ENCODE results near the gene JPH2. TPM values are rescaled to one million over a fixed set of nuclear protein-coding genes. Genes with fewer than 3 reads are reported as not detected.

The JPH2 gene
- total and polyA plus RNA-seq, 10 of the 15 experiments (the other 5 are each of a cell fraction or from before 2014, with no cell fraction given): 0.16 TPM; not detected in 9

DNA sequence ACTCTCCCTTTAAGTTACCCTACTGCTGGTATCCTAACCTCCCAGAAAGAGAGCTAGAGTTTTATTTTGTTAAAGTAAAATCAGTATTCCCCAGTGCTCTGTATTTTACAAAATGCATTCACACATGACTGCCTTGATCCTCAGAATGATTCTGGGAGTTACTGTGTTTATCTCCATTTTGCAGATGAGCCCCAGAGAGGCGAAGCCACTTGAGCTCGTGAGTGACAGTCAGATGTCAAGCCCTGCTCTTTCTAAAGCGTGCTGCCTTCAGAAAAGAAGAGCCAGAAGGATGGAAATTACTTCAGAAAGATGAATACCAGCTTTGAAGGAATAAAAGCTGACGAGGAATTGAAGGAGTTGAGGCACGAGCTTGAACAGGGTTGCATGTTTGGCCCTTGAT is 37.6 kb upstream of the JPH2 start (continued):
- TF ChIP-seq NBN (IDR thresholded peaks at IDR 0.05): no peak
- no peak for TF ChIP-seq MEF2A (IDR thresholded peaks at IDR 0.05; ENCODE audit: insufficient read depth, low read depth, low read length)

DNA sequence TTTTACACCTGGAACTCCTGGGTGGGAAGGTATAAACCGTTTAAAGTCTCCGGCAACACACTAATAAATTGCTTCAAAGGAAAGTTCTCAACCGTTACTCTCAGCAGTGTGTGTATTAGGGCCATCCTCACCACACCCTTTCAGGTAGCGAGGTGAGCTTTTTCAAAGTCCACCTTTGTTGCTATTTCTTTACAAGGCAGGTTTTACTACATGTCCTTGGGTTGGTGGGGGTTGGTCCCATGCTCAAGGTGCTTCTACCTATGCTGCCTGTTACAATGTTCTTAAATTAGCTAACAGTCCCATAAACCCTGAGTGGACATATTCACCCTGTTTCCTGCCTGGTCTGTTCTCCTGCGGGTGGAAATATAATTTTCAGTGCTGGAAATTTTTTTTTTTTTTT is 36.7 kb upstream of the JPH2 start:
- Histone ChIP-seq H3K9me3 (replicated peaks; ENCODE audit: control insufficient read depth, insufficient read depth, low read length) (no peaks in the 10 kb centered on the region), H4K20me1 (ENCODE audit: control insufficient read depth, insufficient read depth) (no peaks in the 10 kb centered on the region), H3K9ac (ENCODE audit: control insufficient read depth, insufficient read depth, low read length) (no peak overlapping the region), H3K79me2 (ENCODE audit: control insufficient read depth, insufficient read depth, low read length) (no peaks in the 10 kb centered on the region), H3K27ac (ENCODE audit: control insufficient read depth, insufficient read depth) (no peak overlapping the region), H3K27me3 (replicated peaks in 1 of 2; ENCODE audit: control insufficient read depth in 2 of 2, insufficient read depth in 2 of 2, low read length in 1 of 2) (no peaks in the 10 kb centered on the region), H3K4me2 (ENCODE audit: control insufficient read depth, insufficient read depth) (no peak overlapping the region), H2AFZ (ENCODE audit: control insufficient read depth, low read depth, low read length) (no peak overlapping the region), H3K4me3 (no peak overlapping the region), H3K36me3 (ENCODE audit: control insufficient read depth in 2 of 2, insufficient read depth in 2 of 2, low read length in 1 of 2) (no peaks in the 10 kb centered on the region), H3K4me1 (ENCODE audit: control insufficient read depth, insufficient read depth, low read length) (peaks cover 8% of the 10 kb centered on the region)
- BruUV-seq (replicated peaks): no TSS peak
- FAIRE-seq (no peak), ATAC-seq (no peak), DNase-seq (ENCODE audit: low read depth, low spot score) (no peak)
- ChIA-PET SMC1A (ENCODE audit: uncharacterized antibody, unreplicated experiment) (interaction anchor here (1.7 kb wide), 1 partner anchor 34 kb away, joined by 7 read pairs; no protein-coding TSS in a partner anchor), CTCF (interaction anchor here (0.7 to 2.1 kb wide), 3 partner anchors 8 to 160 kb away, joined by 3 to 9 read pairs (median 8); partner anchors contain the start of gene FITM2), POLR2A (no interaction called here), RAD21 (ENCODE audit: unreplicated experiment) (no interaction called here)
- intact Hi-C loops (cut with micrococcal nuclease; ENCODE audit: unreplicated experiment) (no loop called here), in situ Hi-C loops (cut with MboI) (no loop called here)
- 43% methylated on average over 5 of the region's 5 CpGs for WGBS (ENCODE audit: insufficient coverage, insufficient replicate concordance, low lambda C conversion rate, missing lambda C conversion rate)
- TF ChIP-seq, protein P1, sequence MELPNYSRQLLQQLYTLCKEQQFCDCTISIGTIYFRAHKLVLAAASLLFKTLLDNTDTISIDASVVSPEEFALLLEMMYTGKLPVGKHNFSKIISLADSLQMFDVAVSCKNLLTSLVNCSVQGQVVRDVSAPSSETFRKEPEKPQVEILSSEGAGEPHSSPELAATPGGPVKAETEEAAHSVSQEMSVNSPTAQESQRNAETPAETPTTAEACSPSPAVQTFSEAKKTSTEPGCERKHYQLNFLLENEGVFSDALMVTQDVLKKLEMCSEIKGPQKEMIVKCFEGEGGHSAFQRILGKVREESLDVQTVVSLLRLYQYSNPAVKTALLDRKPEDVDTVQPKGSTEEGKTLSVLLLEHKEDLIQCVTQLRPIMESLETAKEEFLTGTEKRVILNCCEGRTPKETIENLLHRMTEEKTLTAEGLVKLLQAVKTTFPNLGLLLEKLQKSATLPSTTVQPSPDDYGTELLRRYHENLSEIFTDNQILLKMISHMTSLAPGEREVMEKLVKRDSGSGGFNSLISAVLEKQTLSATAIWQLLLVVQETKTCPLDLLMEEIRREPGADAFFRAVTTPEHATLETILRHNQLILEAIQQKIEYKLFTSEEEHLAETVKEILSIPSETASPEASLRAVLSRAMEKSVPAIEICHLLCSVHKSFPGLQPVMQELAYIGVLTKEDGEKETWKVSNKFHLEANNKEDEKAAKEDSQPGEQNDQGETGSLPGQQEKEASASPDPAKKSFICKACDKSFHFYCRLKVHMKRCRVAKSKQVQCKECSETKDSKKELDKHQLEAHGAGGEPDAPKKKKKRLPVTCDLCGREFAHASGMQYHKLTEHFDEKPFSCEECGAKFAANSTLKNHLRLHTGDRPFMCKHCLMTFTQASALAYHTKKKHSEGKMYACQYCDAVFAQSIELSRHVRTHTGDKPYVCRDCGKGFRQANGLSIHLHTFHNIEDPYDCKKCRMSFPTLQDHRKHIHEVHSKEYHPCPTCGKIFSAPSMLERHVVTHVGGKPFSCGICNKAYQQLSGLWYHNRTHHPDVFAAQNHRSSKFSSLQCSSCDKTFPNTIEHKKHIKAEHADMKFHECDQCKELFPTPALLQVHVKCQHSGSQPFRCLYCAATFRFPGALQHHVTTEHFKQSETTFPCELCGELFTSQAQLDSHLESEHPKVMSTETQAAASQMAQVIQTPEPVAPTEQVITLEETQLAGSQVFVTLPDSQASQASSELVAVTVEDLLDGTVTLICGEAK (IDR thresholded peaks at IDR 0.05; ENCODE audit: borderline replicate concordance): no peak
- no peak for TF ChIP-seq DPF2 (IDR thresholded peaks at IDR 0.05)
- TF ChIP-seq, protein P2, sequence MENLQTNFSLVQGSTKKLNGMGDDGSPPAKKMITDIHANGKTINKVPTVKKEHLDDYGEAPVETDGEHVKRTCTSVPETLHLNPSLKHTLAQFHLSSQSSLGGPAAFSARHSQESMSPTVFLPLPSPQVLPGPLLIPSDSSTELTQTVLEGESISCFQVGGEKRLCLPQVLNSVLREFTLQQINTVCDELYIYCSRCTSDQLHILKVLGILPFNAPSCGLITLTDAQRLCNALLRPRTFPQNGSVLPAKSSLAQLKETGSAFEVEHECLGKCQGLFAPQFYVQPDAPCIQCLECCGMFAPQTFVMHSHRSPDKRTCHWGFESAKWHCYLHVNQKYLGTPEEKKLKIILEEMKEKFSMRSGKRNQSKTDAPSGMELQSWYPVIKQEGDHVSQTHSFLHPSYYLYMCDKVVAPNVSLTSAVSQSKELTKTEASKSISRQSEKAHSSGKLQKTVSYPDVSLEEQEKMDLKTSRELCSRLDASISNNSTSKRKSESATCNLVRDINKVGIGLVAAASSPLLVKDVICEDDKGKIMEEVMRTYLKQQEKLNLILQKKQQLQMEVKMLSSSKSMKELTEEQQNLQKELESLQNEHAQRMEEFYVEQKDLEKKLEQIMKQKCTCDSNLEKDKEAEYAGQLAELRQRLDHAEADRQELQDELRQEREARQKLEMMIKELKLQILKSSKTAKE (IDR thresholded peaks at IDR 0.05; ENCODE audit: low read depth, poor library complexity, severe bottlenecking): no peak
- TF ChIP-seq, protein P3, sequence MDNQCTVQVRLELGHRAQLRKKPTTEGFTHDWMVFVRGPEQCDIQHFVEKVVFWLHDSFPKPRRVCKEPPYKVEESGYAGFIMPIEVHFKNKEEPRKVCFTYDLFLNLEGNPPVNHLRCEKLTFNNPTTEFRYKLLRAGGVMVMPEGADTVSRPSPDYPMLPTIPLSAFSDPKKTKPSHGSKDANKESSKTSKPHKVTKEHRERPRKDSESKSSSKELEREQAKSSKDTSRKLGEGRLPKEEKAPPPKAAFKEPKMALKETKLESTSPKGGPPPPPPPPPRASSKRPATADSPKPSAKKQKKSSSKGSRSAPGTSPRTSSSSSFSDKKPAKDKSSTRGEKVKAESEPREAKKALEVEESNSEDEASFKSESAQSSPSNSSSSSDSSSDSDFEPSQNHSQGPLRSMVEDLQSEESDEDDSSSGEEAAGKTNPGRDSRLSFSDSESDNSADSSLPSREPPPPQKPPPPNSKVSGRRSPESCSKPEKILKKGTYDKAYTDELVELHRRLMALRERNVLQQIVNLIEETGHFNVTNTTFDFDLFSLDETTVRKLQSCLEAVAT (IDR thresholded peaks at IDR 0.05): no peak
- no peak for TF ChIP-seq IKZF2 (IDR thresholded peaks at IDR 0.05)
- TF ChIP-seq EED (IDR thresholded peaks at IDR 0.05; ENCODE audit: low read depth): no peak
- TF ChIP-seq SMAD5 (IDR thresholded peaks at IDR 0.05; ENCODE audit: low read depth): no peak
- TF ChIP-seq EP300 (IDR thresholded peaks at IDR 0.05; ENCODE audit: borderline replicate concordance in 1 of 2, control insufficient read depth in 1 of 2, low read depth in 2 of 2, low read length in 2 of 2): no peak
- TF ChIP-seq ZSCAN29 (IDR thresholded peaks at IDR 0.05): no peak
- no peak for TF ChIP-seq RCOR1 (conservative IDR thresholded peaks at IDR 0.05; ENCODE audit: low read depth, low read length)
- TF ChIP-seq NR2F1 (conservative IDR thresholded peaks at IDR 0.05): no peak
- no peak for TF ChIP-seq KAT2A (conservative IDR thresholded peaks at IDR 0.05; ENCODE audit: control insufficient read depth, low read depth, low read length)
- TF ChIP-seq NBN (IDR thresholded peaks at IDR 0.05): no peak
- TF ChIP-seq, protein P4, sequence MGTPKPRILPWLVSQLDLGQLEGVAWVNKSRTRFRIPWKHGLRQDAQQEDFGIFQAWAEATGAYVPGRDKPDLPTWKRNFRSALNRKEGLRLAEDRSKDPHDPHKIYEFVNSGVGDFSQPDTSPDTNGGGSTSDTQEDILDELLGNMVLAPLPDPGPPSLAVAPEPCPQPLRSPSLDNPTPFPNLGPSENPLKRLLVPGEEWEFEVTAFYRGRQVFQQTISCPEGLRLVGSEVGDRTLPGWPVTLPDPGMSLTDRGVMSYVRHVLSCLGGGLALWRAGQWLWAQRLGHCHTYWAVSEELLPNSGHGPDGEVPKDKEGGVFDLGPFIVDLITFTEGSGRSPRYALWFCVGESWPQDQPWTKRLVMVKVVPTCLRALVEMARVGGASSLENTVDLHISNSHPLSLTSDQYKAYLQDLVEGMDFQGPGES (IDR thresholded peaks at IDR 0.05): no peak

Data from GM12878 (cell line).